ENCODE data around the gene FCER1A.

FCER1A gene

GRCh38 chr1:159302095-159302494 lies at the start of gene FCER1A:
FCER1A (plus strand) TSS chr1:159302336; CDS start chr1:159302365, 29 bp downstream.
- FAIRE-seq: no peak
- no peak for DNase-seq (ENCODE audit: low spot score)

- no peak for DNase-seq (ENCODE audit: low spot score)
- no peak for FAIRE-seq
Measured at GRCh38 chr1:159261311-159261710, 40.8 kb upstream of the FCER1A start.

- no peak for DNase-seq (ENCODE audit: low spot score)
- FAIRE-seq: no peak
Measured at GRCh38 chr1:159261721-159262494, 40.2 kb upstream of the FCER1A start.

GRCh38 chr1:159266832-159267231 lies 35.3 kb upstream of the FCER1A start:
- DNase-seq (ENCODE audit: low spot score) (no peak), FAIRE-seq (no peak)

GRCh38 chr1:159274631-159275030 lies 27.5 kb upstream of the FCER1A start:
- FAIRE-seq (no peak), DNase-seq (ENCODE audit: low spot score) (no peak)

GRCh38 chr1:159275891-159276290 lies 26.2 kb upstream of the FCER1A start:
- FAIRE-seq (no peak), DNase-seq (ENCODE audit: low spot score) (no peak)

- DNase-seq (ENCODE audit: low spot score): no peak
Measured at GRCh38 chr1:159279773-159280172, 22.4 kb upstream of the FCER1A start.

GRCh38 chr1:159282118-159282517 lies 20.0 kb upstream of the FCER1A start:
- DNase-seq (ENCODE audit: low spot score) (peak; percentile 38), FAIRE-seq (no peak)

More at GRCh38 chr1:159279773-159280172, 22.4 kb upstream of the FCER1A start:
- FAIRE-seq: no peak

GRCh38 chr1:159289060-159289459 lies 13.1 kb upstream of the FCER1A start:
- DNase-seq (ENCODE audit: low spot score) (no peak), FAIRE-seq (no peak)

GRCh38 chr1:159291424-159291823 lies 10.7 kb upstream of the FCER1A start:
- FAIRE-seq (no peak), DNase-seq (ENCODE audit: low spot score) (no peak)

GRCh38 chr1:159296706-159297375 lies 5.3 kb upstream of the FCER1A start:
- FAIRE-seq: no peak
- no peak for DNase-seq (ENCODE audit: low spot score)

GRCh38 chr1:159300146-159300545 lies 2.0 kb upstream of the FCER1A start:
- FAIRE-seq (no peak), DNase-seq (ENCODE audit: low spot score) (no peak)

GRCh38 chr1:159307346-159308020 lies 5.3 kb downstream of the FCER1A start:
- no peak for DNase-seq (ENCODE audit: low spot score)
- FAIRE-seq: no peak

GRCh38 chr1:159311679-159312078 lies 9.5 kb downstream of the FCER1A start:
- no peak for FAIRE-seq
- no peak for DNase-seq (ENCODE audit: low spot score)

GRCh38 chr1:159315381-159315780 lies 13.2 kb downstream of the FCER1A start:
- no peak for FAIRE-seq
- DNase-seq (ENCODE audit: low spot score): no peak

GRCh38 chr1:159318784-159319551 lies 16.8 kb downstream of the FCER1A start:
- no peak for DNase-seq (ENCODE audit: low spot score)
- FAIRE-seq: no peak

GRCh38 chr1:159334797-159335196 lies 32.7 kb downstream of the FCER1A start:
- DNase-seq (ENCODE audit: low spot score) (no peak), FAIRE-seq (no peak)

- no peak for FAIRE-seq
Measured at GRCh38 chr1:159338018-159338417, 35.9 kb downstream of the FCER1A start.

GRCh38 chr1:159339536-159339935 lies 37.4 kb downstream of the FCER1A start:
- peak; percentile 65 for FAIRE-seq
- peak; percentile 95 for DNase-seq (ENCODE audit: low spot score)

More at GRCh38 chr1:159338018-159338417, 35.9 kb downstream of the FCER1A start:
- DNase-seq (ENCODE audit: low spot score): no peak

GRCh38 chr1:159341736-159342135 lies 39.6 kb downstream of the FCER1A start:
- FAIRE-seq (peak; percentile 62), DNase-seq (ENCODE audit: low spot score) (peak; percentile 73)

- FAIRE-seq: no peak
- no peak for DNase-seq (ENCODE audit: low spot score)
Measured at GRCh38 chr1:159342761-159343425, 40.8 kb downstream of the FCER1A start.
